ENCODE measurements around the gene IFNA4. TPM values are rescaled to one million over a fixed set of nuclear protein-coding genes. Genes with fewer than 3 reads are reported as not detected.

The IFNA4 gene
- total and polyA plus RNA-seq, 5 donors from 2014 or later = not detected

Other genes starting within 250 kb of the IFNA4 start
- gene HACD4, start 155.9 kb downstream of the IFNA4 start, total RNA-seq = 12.0 TPM
- 10 to 100 TPM in 1 of 4 donors, 1 to 10 TPM in 3; 8.2 to 11.9 (median 9.4) TPM for gene HACD4, start 155.9 kb downstream of the IFNA4 start, polyA plus RNA-seq
- gene IFNB1, start 109.6 kb downstream of the IFNA4 start, total RNA-seq = not detected
- not detected for gene IFNB1, start 109.6 kb downstream of the IFNA4 start, polyA plus RNA-seq
- not detected for gene IFNW1, start 45.8 kb downstream of the IFNA4 start, total RNA-seq
- gene IFNW1, start 45.8 kb downstream of the IFNA4 start, polyA plus RNA-seq = not detected
- not detected for gene IFNA21, start 20.9 kb downstream of the IFNA4 start, total RNA-seq
- gene IFNA21, start 20.9 kb downstream of the IFNA4 start, polyA plus RNA-seq = not detected
- gene IFNA7, start 14.6 kb upstream of the IFNA4 start, total RNA-seq = not detected
- not detected for gene IFNA7, start 14.6 kb upstream of the IFNA4 start, polyA plus RNA-seq
- gene IFNA10, start 19.6 kb upstream of the IFNA4 start, total RNA-seq = not detected
- gene IFNA10, start 19.6 kb upstream of the IFNA4 start, polyA plus RNA-seq = not detected
- not detected for gene IFNA16, start 29.7 kb upstream of the IFNA4 start, total RNA-seq
- not detected for gene IFNA16, start 29.7 kb upstream of the IFNA4 start, polyA plus RNA-seq
- not detected for gene IFNA17, start 40.6 kb upstream of the IFNA4 start, total RNA-seq
- not detected for gene IFNA17, start 40.6 kb upstream of the IFNA4 start, polyA plus RNA-seq
- gene IFNA14, start 52.4 kb upstream of the IFNA4 start, total RNA-seq = not detected
- not detected for gene IFNA14, start 52.4 kb upstream of the IFNA4 start, polyA plus RNA-seq
- gene IFNA5, start 117.7 kb upstream of the IFNA4 start, total RNA-seq = not detected
- gene IFNA5, start 117.7 kb upstream of the IFNA4 start, polyA plus RNA-seq = not detected
- 13.4 TPM for gene KLHL9, start 147.8 kb upstream of the IFNA4 start, total RNA-seq
- gene KLHL9, start 147.8 kb upstream of the IFNA4 start, polyA plus RNA-seq = 10 to 100 TPM in 3 of 4 donors, 1 to 10 TPM in 1; 9.5 to 19.2 (median 15.9) TPM
- not detected for gene IFNA6, start 163.3 kb upstream of the IFNA4 start, total RNA-seq
- not detected for gene IFNA6, start 163.3 kb upstream of the IFNA4 start, polyA plus RNA-seq
- gene IFNA13, start 180.5 kb upstream of the IFNA4 start, total RNA-seq = not detected
- not detected for gene IFNA13, start 180.5 kb upstream of the IFNA4 start, polyA plus RNA-seq
- gene IFNA2, start 197.8 kb upstream of the IFNA4 start, total RNA-seq = not detected
- gene IFNA2, start 197.8 kb upstream of the IFNA4 start, polyA plus RNA-seq = not detected
- gene IFNA8, start 221.5 kb upstream of the IFNA4 start, total RNA-seq = not detected
- gene IFNA8, start 221.5 kb upstream of the IFNA4 start, polyA plus RNA-seq = not detected